K562 (cell line): Measurements from ENCODE around the gene MMP11. TPM values are rescaled to one million over a fixed set of nuclear protein-coding genes. Genes with fewer than 3 reads are reported as not detected.

Experiments
- BRD4 ChIP-seq: fragments of 200-600 bp; sonication (generic); IDR thresholded peaks from 2 replicates; pipeline ENCODE4 v1.6.1; 2017; ENCODE audit warnings: inconsistent platforms
- CREM ChIP-seq: IDR thresholded peaks from 2 replicates; pipeline ENCODE4 v1.6.1; 2014; ENCODE audit warnings: antibody characterized with exemption, low read depth
- CTCF ChIP-seq, 3 experiments: IDR thresholded peaks in 2 of 3; conservative IDR thresholded peaks in 1 of 3; 2 replicates each; pipeline ENCODE4 v1.5.1; 2011 to 2012; ENCODE audit warnings: low read length in 3 of 3, mild to moderate bottlenecking in 3 of 3, control low read depth in 2 of 3, improper control_type of control experiment in 1 of 3, inconsistent platforms in 1 of 3, low read depth in 1 of 3, mixed read lengths in 1 of 3, moderate library complexity in 1 of 3; ENCODE audit not compliant: insufficient read depth in 2 of 3
- RBM22 ChIP-seq: fragments of 200-400 bp; formaldehyde crosslinking; IDR thresholded peaks from 2 replicates; pipeline ENCODE4 v1.6.1; 2018; ENCODE audit warnings: low read length, low read depth; ENCODE audit not compliant: poor library complexity, severe bottlenecking
- ZBTB2 ChIP-seq: fragments of 450-650 bp; IDR thresholded peaks from 2 replicates; pipeline ENCODE4 v1.6.1; 2016; ENCODE audit warnings: antibody characterized with exemption
- polyA plus RNA-seq, 8 experiments: library from polyadenylated mRNA; depleted of rRNA in 4 of 8; stranded (reverse) in 5 of 8; unstranded in 3 of 8; fragments of >200 nt; fragmentation: Nextera tagmentation in 2 of 8; fragmentation: Illumina TruSeq in 1 of 8; extraction: Ambion mirVana in 2 of 8; extraction: Trizol in 1 of 8; gene quantifications; 2 replicates each; pipeline versions ENCODE4 v1.2.1 to v1.2.3, GENCODE V29; 2011 to 2014; ENCODE audit warnings: inconsistent platforms in 1 of 8, missing spikeins in 1 of 8
- total RNA-seq, 7 experiments: library from RNA; depleted of rRNA in 6 of 7; stranded (reverse); fragments of >200 nt in 6 of 7; fragmentation: Illumina TruSeq in 2 of 7; extraction: Trizol in 2 of 7; gene quantifications; 2 replicates each; pipeline versions ENCODE4 v1.2.1 to v1.2.3, GENCODE V29; 2011 to 2021; ENCODE audit warnings: low replicate concordance in 1 of 7

The MMP11 gene
- total and polyA plus RNA-seq, 9 of the 15 experiments (the other 6 are each of a cell fraction or from before 2014, with no cell fraction given) = 0.14 to 1.8 (median 1.1) TPM; not detected in 2

- TF ChIP-seq ZBTB2 (no peak), CTCF (IDR thresholded peaks at IDR 0.05 in 2 of 3, conservative IDR thresholded peaks at IDR 0.05 in 1 of 3; ENCODE audit: insufficient read depth in 2 of 3, low read depth in 1 of 3, low read length in 3 of 3) (no peak), RBM22 (no peak), CREM (no peak), BRD4 (no peak)
These were observed 59.8 kb downstream of the MMP11 start (continued) for GRCh38 chr22:23832226-23833016.
